Hematopoietic multipotent progenitor cell treated with erythropoietin and hydrocortisone succinate and interleukin-3 and kit ligand, for 15 days (in vitro differentiated cells): ENCODE results near the gene SLC46A3.

Experiments used
- DNase-seq: peaks from one replicate; pipeline ENCODE4 v3.0.0-alpha.2; 2015; ENCODE audit warnings: low spot score

The SLC46A3 gene

GRCh38 chr13:28680541-28680940 lies 38.2 kb downstream of the SLC46A3 start:
- no peak for DNase-seq

DNA sequence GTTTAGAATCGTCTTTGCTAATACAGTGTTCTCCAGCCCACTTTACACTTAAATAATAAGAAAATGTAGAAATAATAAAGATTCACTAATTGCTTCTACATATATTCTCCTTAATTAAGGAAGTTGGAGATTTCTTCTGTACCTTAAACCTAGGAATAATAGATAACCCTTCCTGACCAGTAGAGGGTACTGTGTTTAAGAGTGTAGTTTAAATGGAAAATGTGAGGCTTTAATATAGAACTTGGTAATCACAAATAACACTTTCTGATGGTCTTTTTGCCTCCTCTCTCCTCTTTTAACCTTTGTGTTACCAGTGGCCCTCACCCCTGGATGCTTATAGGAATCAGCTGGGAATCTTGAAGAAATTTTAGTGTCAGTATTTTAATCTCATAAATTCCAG lies 39.1 kb downstream of the SLC46A3 start:
- no peak for DNase-seq

DNA sequence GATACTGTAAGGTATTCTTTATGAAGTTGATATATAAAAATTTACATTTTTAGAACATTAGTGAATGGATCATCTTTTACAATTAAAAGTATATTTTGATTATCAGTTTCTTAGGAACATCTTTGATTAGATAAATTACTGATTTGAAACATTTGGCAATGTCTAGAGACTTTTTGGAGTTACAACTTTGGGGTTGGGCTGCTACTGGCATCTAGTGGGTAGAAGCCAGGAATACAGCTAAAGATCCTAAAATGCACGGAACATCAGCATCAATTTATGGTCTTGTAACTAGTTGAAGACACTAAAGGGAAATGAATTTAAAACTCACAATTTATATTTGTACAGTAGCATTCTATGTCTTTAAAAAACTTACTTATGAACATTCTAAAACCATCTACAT lies 40.0 kb downstream of the SLC46A3 start:
- no peak for DNase-seq

DNA sequence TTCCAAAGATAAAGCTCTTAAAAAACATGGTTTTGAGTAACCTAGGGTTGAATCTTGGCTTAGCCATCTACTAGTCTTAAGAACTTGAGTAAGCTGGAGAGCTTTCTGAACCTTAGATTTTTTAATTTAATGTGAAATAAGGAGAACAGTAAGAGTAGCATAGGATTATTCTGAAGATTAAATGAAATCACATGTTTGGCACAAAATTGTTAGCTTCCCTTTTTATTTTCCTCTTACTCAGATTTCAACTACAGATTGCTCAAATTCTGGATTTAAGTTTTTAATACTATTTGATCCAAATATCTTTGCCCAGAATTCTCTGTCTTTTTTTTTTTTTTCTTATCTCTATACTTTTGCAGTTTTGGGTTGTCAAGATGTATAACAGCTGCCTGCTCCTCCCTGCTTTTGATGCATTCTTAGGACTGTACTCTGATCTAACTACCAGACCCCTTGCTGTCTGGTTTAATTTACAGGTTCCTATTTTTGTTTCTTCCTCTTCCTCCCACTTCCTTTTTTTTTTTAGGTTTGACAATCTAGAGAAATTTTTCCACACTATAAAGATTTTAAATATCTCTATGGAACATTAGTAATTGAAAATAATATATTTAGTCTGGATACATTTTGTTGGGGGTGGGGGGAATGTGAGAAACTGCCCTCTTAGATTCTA lies 47.5 kb downstream of the SLC46A3 start:
- no peak for DNase-seq

- DNase-seq: no peak
These were observed 51.8 kb downstream of the SLC46A3 start for GRCh38 chr13:28666897-28667488.

GRCh38 chr13:28659621-28659970 lies 59.2 kb downstream of the SLC46A3 start:
- peak; percentile 67 for DNase-seq

GRCh38 chr13:28658796-28659620 lies 59.8 kb downstream of the SLC46A3 start, which contains the start of gene POMP:
TSS of gene POMP (plus strand) at chr13:28659130. CDS start at chr13:28659185, 55 bp downstream.
- peak; percentile 86 for DNase-seq

- no peak for DNase-seq
These were observed 60.3 kb downstream of the SLC46A3 start for GRCh38 chr13:28658539-28658795.

DNA sequence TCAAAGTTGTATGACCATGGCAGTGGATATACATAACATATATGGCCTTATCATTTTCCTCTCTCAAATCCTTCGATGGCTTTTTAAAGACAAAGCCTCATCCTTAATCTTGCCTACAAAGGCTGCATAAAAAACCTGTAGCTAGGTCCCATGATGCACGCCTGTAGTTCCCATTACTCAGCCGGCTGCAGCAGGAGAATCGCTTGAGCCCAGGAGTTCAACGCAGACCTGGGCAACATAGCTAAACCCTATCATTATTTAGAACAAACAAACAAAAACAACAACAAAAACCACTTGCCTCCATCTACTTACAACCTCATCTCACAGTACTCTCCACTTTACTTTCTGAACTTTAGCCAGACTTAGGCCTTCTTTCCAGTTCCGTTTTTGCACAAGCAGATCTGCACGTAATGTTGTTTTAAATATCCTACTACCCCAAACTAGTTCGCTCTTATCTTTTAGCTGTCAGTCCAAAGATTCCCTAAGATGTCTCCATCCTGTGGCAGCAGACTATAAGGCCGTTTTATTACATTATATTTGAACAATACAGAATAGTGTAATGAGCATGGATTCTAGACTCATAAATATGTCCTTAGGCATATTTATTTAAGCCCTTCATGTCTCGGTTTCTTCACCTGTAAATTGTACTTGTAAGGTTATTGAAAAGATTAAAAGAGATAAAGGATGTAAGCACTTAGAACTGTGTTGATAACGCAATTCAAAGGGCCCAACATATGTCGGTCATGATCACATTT lies 60.8 kb downstream of the SLC46A3 start:
- DNase-seq: peak; percentile 18

- DNase-seq: no peak
These were observed 63.2 kb downstream of the SLC46A3 start for GRCh38 chr13:28655561-28655960.

- no peak for DNase-seq
These were observed 64.5 kb downstream of the SLC46A3 start for GRCh38 chr13:28654276-28654675.

- DNase-seq: no peak
These were observed 65.7 kb downstream of the SLC46A3 start for GRCh38 chr13:28653111-28653510.

DNA sequence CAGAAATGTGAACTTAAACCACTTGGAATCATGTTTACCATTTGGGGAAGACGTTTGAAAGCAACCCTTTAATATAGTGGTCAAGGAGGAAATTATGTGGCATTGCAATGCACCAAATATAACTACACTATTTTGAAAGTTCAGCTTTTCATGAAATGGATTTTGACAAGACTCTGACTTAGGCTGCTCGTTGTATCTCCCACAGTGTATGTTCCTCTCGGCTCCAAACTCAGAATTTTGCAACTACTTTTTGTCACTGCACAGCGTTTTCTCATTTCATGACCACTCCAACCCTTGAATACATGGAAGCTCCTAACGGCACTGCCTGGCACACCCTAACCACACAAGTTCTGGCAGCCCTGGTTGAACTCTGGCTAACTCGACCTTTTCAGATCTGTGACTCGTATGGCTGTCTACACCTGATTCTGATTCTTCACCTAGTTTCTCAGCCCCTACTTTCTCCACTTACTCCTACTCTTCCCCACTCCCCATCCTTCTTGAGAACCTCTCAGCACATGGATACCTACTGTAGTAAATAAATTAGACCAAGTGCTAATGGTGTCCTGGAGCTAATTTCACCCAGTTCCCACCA lies 66.9 kb downstream of the SLC46A3 start:
- DNase-seq: no peak

- no peak for DNase-seq
These were observed 68.5 kb downstream of the SLC46A3 start for GRCh38 chr13:28650284-28650683.
